Mesenchymal stem cell (in vitro differentiated cells and primary cell): ENCODE measurements around the gene RBP3.

Experiments used
- DNase-seq: peaks from one replicate; pipeline ENCODE4 v3.0.0-alpha.2; 2013
- H2AFZ ChIP-seq: one replicate; pipeline ENCODE4 v1.6.1; 2013; ENCODE audit warnings: low read depth, mild to moderate bottlenecking, control low read depth, inconsistent platforms, low read length, moderate library complexity
- H2AK5ac ChIP-seq: 2 replicates; pipeline ENCODE4 v1.6.1; 2013; ENCODE audit warnings: low read length, moderate library complexity, mild to moderate bottlenecking, inconsistent platforms; ENCODE audit not compliant: severe bottlenecking
- H2BK120ac ChIP-seq: one replicate; pipeline ENCODE4 v1.6.1; 2013; ENCODE audit warnings: low read depth, mild to moderate bottlenecking, inconsistent platforms, low read length, moderate library complexity
- H2BK12ac ChIP-seq, 2 experiments: one replicate each; pipeline ENCODE4 v1.6.1; 2013; ENCODE audit warnings: inconsistent platforms in 2 of 2, low read length in 2 of 2, mild to moderate bottlenecking in 2 of 2, moderate library complexity in 2 of 2, control low read depth in 1 of 2
- H2BK15ac ChIP-seq: one replicate; pipeline ENCODE4 v1.6.1; 2013; ENCODE audit warnings: mild to moderate bottlenecking, low read depth, inconsistent platforms; ENCODE audit not compliant: poor library complexity, severe bottlenecking
- H2BK5ac ChIP-seq: 2 replicates; pipeline ENCODE4 v1.6.1; 2013; ENCODE audit warnings: low read depth, mild to moderate bottlenecking, low read length, control low read depth, inconsistent platforms; ENCODE audit not compliant: poor library complexity, severe bottlenecking
- H3K14ac ChIP-seq, 2 experiments: one replicate each; pipeline ENCODE4 v1.6.1; 2013; ENCODE audit warnings: inconsistent platforms in 2 of 2, low read length in 2 of 2, control low read depth in 1 of 2, mild to moderate bottlenecking in 1 of 2, moderate library complexity in 1 of 2
- H3K18ac ChIP-seq, 2 experiments: one replicate each; pipeline ENCODE4 v1.6.1; 2013; ENCODE audit warnings: inconsistent platforms in 2 of 2, low read length in 2 of 2, control low read depth in 1 of 2, low read depth in 1 of 2, mild to moderate bottlenecking in 1 of 2
- H3K23ac ChIP-seq, 2 experiments: one replicate each; pipeline ENCODE4 v1.6.1; 2013; ENCODE audit warnings: inconsistent platforms in 2 of 2, low read length in 2 of 2, mild to moderate bottlenecking in 2 of 2, moderate library complexity in 2 of 2, control low read depth in 1 of 2
- H3K27ac ChIP-seq: 2 replicates; pipeline ENCODE4 v1.5.1; 2013; ENCODE audit warnings: mild to moderate bottlenecking, moderate library complexity, low read length, control low read depth, inconsistent platforms; ENCODE audit not compliant: poor library complexity, severe bottlenecking
- H3K27me3 ChIP-seq, 2 experiments: 2 replicates each; pipeline versions ENCODE4 v1.6.1 to v1.7.0; 2013; ENCODE audit warnings: low read length in 2 of 2, mild to moderate bottlenecking in 2 of 2, moderate library complexity in 2 of 2, control low read depth in 1 of 2, inconsistent platforms in 1 of 2; ENCODE audit not compliant: control insufficient read depth in 1 of 2, insufficient read depth in 1 of 2
- H3K36me3 ChIP-seq, 2 experiments: 2 replicates each; pipeline versions ENCODE4 v1.6.1 to v1.7.0; 2013; ENCODE audit warnings: low read length in 2 of 2, control low read depth in 1 of 2, inconsistent platforms in 1 of 2, low read depth in 1 of 2, mild to moderate bottlenecking in 1 of 2; ENCODE audit not compliant: insufficient read depth in 2 of 2, control insufficient read depth in 1 of 2
- H3K4ac ChIP-seq, 2 experiments: one replicate each; pipeline ENCODE4 v1.6.1; 2013; ENCODE audit warnings: inconsistent platforms in 2 of 2, low read length in 2 of 2, mild to moderate bottlenecking in 2 of 2, moderate library complexity in 2 of 2, control low read depth in 1 of 2, low read depth in 1 of 2
- H3K4me1 ChIP-seq: 2 replicates; pipeline ENCODE4 v1.6.1; 2013; ENCODE audit warnings: low read depth, low read length, control low read depth; ENCODE audit not compliant: control insufficient read depth, insufficient read depth
- H3K4me2 ChIP-seq: 2 replicates; pipeline ENCODE4 v1.6.1; 2013; ENCODE audit warnings: low read length, mild to moderate bottlenecking, inconsistent platforms; ENCODE audit not compliant: poor library complexity, severe bottlenecking
- H3K4me3 ChIP-seq, 2 experiments: 2 replicates each; pipeline versions ENCODE4 v1.5.1 to v1.7.0; 2013; ENCODE audit warnings: low read length in 2 of 2, mild to moderate bottlenecking in 2 of 2, control low read depth in 1 of 2, low read depth in 1 of 2; ENCODE audit not compliant: insufficient read depth in 1 of 2
- H3K79me1 ChIP-seq: replicated peaks from 2 replicates; pipeline ENCODE4 v1.6.1; 2013; ENCODE audit warnings: mild to moderate bottlenecking, control low read depth, low read length, inconsistent platforms; ENCODE audit not compliant: poor library complexity, severe bottlenecking
- H3K9ac ChIP-seq: 2 replicates; pipeline ENCODE4 v1.7.0; 2013; ENCODE audit warnings: mild to moderate bottlenecking, low read length, moderate library complexity
- H3K9me3 ChIP-seq: 2 replicates; pipeline ENCODE4 v1.7.0; 2013; ENCODE audit warnings: mild to moderate bottlenecking, low read length; ENCODE audit not compliant: control insufficient read depth
- H4K8ac ChIP-seq: one replicate; pipeline ENCODE4 v1.6.1; 2013; ENCODE audit warnings: inconsistent platforms, mild to moderate bottlenecking, low read length, moderate library complexity
- H4K91ac ChIP-seq: one replicate; pipeline ENCODE4 v1.6.1; 2013; ENCODE audit warnings: mild to moderate bottlenecking, low read length, inconsistent platforms
- WGBS: methylation state at CpG from one replicate; pipeline ENCODE4 v1.1.7; 2013; ENCODE audit warnings: mixed read lengths; 5-methylcytosine and 5-hydroxymethylcytosine counted together

RBP3 gene

GRCh38 chr10:47403446-47404318, 55.5 kb downstream of the RBP3 start:
- Histone ChIP-seq H3K27ac (peak overlapping the region; percentile 89), H3K4me3 (no peak overlapping the region), H3K18ac (peak overlapping the region; percentile 88 to 95), H3K79me1 (no peaks in the 10 kb centered on the region), H3K4me2 (no peak overlapping the region), H2BK15ac (peak overlapping the region; percentile 97), H2AFZ (peak overlapping the region; percentile 36), H2AK5ac (peak overlapping the region; percentile 97), H4K91ac (peak overlapping the region; percentile 96), H3K9ac (peak overlapping the region; percentile 12), H4K8ac (peak overlapping the region; percentile 63), H2BK5ac (peak overlapping the region; percentile 89), H3K14ac (peak overlapping the region in 1 of 2 experiments; percentile 12), H3K36me3 (no peaks in the 10 kb centered on the region), H3K23ac (no peak overlapping the region), H3K4me1 (peaks cover 58% of the 10 kb centered on the region), H2BK12ac (peak overlapping the region; percentile 93 to 96), H3K4ac (peak overlapping the region; percentile 83 to 88), H2BK120ac (peak overlapping the region; percentile 44), H3K27me3 (no peaks in the 10 kb centered on the region), H3K9me3 (peaks cover 1% of the 10 kb centered on the region)
- peak; percentile 29 for DNase-seq
- 49% methylated on average over 5 of the region's 6 CpGs for WGBS

DNA sequence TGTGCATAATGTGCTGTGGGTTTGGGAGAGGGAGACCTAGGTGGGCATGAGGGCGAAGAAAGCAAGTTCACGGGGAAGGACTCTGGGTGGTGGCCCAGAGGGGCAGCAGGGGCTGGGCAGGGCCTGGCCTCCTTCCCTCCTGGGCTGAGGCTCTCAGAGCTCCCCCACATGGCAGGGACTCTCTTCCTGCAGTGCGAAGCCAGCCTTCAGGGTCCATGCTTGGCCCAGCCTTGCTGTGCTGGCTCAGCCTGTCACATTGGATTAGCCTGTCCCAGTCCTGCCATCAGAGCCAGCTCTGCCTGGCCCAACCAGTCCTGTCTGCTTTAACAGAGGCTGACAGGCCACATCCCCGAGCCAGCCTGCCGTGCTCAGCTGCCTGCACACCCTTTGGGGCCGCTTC, 56.3 kb downstream of the RBP3 start:
- Histone ChIP-seq H4K8ac (peak overlapping the region; percentile 8), H3K27ac (no peak overlapping the region), H3K36me3 (no peaks in the 10 kb centered on the region), H2BK5ac (no peak overlapping the region), H2AK5ac (peak overlapping the region; percentile 97), H4K91ac (peak overlapping the region; percentile 96), H3K14ac (peak overlapping the region in 1 of 2 experiments; percentile 56), H3K4ac (peak overlapping the region in 1 of 2 experiments; percentile 24), H2AFZ (no peak overlapping the region), H3K4me2 (no peak overlapping the region), H2BK12ac (peak overlapping the region; percentile 93 to 96), H2BK15ac (no peak overlapping the region), H3K4me3 (no peak overlapping the region), H3K79me1 (no peaks in the 10 kb centered on the region), H3K18ac (peak overlapping the region; percentile 4 to 71), H3K4me1 (peaks cover 58% of the 10 kb centered on the region), H3K27me3 (no peaks in the 10 kb centered on the region), H3K9me3 (no peaks in the 10 kb centered on the region), H3K23ac (no peak overlapping the region), H2BK120ac (peak overlapping the region; percentile 44), H3K9ac (no peak overlapping the region)
- no peak for DNase-seq
- WGBS = 94% methylated on average over 6 of the region's 6 CpGs

GRCh38 chr10:47404937-47405336, 56.8 kb downstream of the RBP3 start:
- no peak overlapping the region for H2BK120ac ChIP-seq
- H4K91ac ChIP-seq = peak overlapping the region; percentile 5
- H3K18ac ChIP-seq = no peak overlapping the region
- no peaks in the 10 kb centered on the region for H3K27me3 ChIP-seq
- no peak overlapping the region for H4K8ac ChIP-seq
- H3K79me1 ChIP-seq = no peaks in the 10 kb centered on the region
- no peak overlapping the region for H3K9ac ChIP-seq
- DNase-seq = no peak
- WGBS = 100% methylated on average over 2 of the region's 2 CpGs
- H3K4me2 ChIP-seq = no peak overlapping the region
- no peak overlapping the region for H2AFZ ChIP-seq
- no peaks in the 10 kb centered on the region for H3K9me3 ChIP-seq
- no peak overlapping the region for H3K4me3 ChIP-seq
- H3K36me3 ChIP-seq = no peaks in the 10 kb centered on the region
- no peak overlapping the region for H3K23ac ChIP-seq
- peak overlapping the region; percentile 97 for H2AK5ac ChIP-seq
- peaks cover 62% of the 10 kb centered on the region for H3K4me1 ChIP-seq
- no peak overlapping the region for H3K14ac ChIP-seq
- H3K27ac ChIP-seq = no peak overlapping the region
- H3K4ac ChIP-seq = peak overlapping the region in 1 of 2 experiments; percentile 24
- H2BK15ac ChIP-seq = no peak overlapping the region
- no peak overlapping the region for H2BK5ac ChIP-seq
- peak overlapping the region in 1 of 2 experiments; percentile 93 for H2BK12ac ChIP-seq

GRCh38 chr10:47405857-47406547, 57.8 kb downstream of the RBP3 start:
- H3K4ac ChIP-seq = peak overlapping the region in 1 of 2 experiments; percentile 6
- peaks cover 60% of the 10 kb centered on the region for H3K4me1 ChIP-seq
- H2AK5ac ChIP-seq = peak overlapping the region; percentile 5
- H2BK15ac ChIP-seq = no peak overlapping the region
- H3K36me3 ChIP-seq = no peaks in the 10 kb centered on the region
- peak overlapping the region in 1 of 2 experiments; percentile 32 for H3K18ac ChIP-seq
- H2BK5ac ChIP-seq = no peak overlapping the region
- no peak overlapping the region for H2BK120ac ChIP-seq
- peak overlapping the region in 1 of 2 experiments; percentile 9 for H3K14ac ChIP-seq
- no peak for DNase-seq
- no peak overlapping the region for H3K27ac ChIP-seq
- peak overlapping the region; percentile 5 for H4K91ac ChIP-seq
- H3K79me1 ChIP-seq = no peaks in the 10 kb centered on the region
- no peak overlapping the region for H3K4me3 ChIP-seq
- no peaks in the 10 kb centered on the region for H3K9me3 ChIP-seq
- H4K8ac ChIP-seq = no peak overlapping the region
- peak overlapping the region; percentile 4 to 32 for H2BK12ac ChIP-seq
- WGBS = 95% methylated on average over 11 of the region's 11 CpGs
- H2AFZ ChIP-seq = no peak overlapping the region
- no peak overlapping the region for H3K4me2 ChIP-seq
- no peak overlapping the region for H3K23ac ChIP-seq
- no peaks in the 10 kb centered on the region for H3K27me3 ChIP-seq
- H3K9ac ChIP-seq = no peak overlapping the region
